H9 (cell line): ENCODE measurements around the gene ATAT1. TPM values are rescaled to one million over a fixed set of nuclear protein-coding genes. Genes with fewer than 3 reads are reported as not detected.

ENCODE experiments used
- DNase-seq: peaks from one replicate; pipeline ENCODE4 v3.0.0-alpha.2; 2017
- H2AFZ ChIP-seq: one replicate; pipeline ENCODE4 v1.6.1; 2013; ENCODE audit warnings: mild to moderate bottlenecking, low read length, control low read depth, moderate library complexity
- H2AK5ac ChIP-seq: 2 replicates; pipeline ENCODE4 v1.6.1; 2013; ENCODE audit warnings: low read length, control low read depth, mixed read lengths; ENCODE audit not compliant: insufficient read length
- H2BK120ac ChIP-seq: one replicate; pipeline ENCODE4 v1.6.1; 2013; ENCODE audit warnings: low read depth, mild to moderate bottlenecking, low read length, control low read depth, inconsistent platforms; ENCODE audit not compliant: poor library complexity, severe bottlenecking
- H2BK12ac ChIP-seq: 2 replicates; pipeline ENCODE4 v1.6.1; 2013; ENCODE audit warnings: low read length, control low read depth, mixed read lengths, low read depth; ENCODE audit not compliant: insufficient read length
- H2BK15ac ChIP-seq: 2 replicates; pipeline ENCODE4 v1.6.1; 2013; ENCODE audit warnings: low read depth, low read length, control low read depth
- H2BK20ac ChIP-seq: one replicate; pipeline ENCODE4 v1.6.1; 2013; ENCODE audit warnings: low read depth, mild to moderate bottlenecking, low read length, control low read depth, inconsistent platforms; ENCODE audit not compliant: poor library complexity, severe bottlenecking
- H2BK5ac ChIP-seq: 2 replicates; pipeline ENCODE4 v1.6.1; 2013; ENCODE audit warnings: low read length, control low read depth, mixed read lengths; ENCODE audit not compliant: insufficient read length
- H3K14ac ChIP-seq: 2 replicates; pipeline ENCODE4 v1.6.1; 2013; ENCODE audit warnings: low read length, control low read depth; ENCODE audit not compliant: insufficient read depth
- H3K18ac ChIP-seq: 2 replicates; pipeline ENCODE4 v1.6.1; 2013; ENCODE audit warnings: low read depth, mild to moderate bottlenecking, mixed read lengths, low read length, control low read depth; ENCODE audit not compliant: insufficient read length
- H3K23ac ChIP-seq: 2 replicates; pipeline ENCODE4 v1.6.1; 2013; ENCODE audit warnings: low read length, control low read depth, mixed read lengths, low read depth; ENCODE audit not compliant: insufficient read length
- H3K23me2 ChIP-seq: 2 replicates; pipeline ENCODE4 v1.6.1; 2013; ENCODE audit warnings: low read depth, mild to moderate bottlenecking, mixed read lengths, low read length, control low read depth; ENCODE audit not compliant: insufficient read length, poor library complexity, severe bottlenecking
- H3K27ac ChIP-seq: 2 replicates; pipeline ENCODE4 v1.5.1; 2013; ENCODE audit warnings: low read length, control low read depth, mixed read lengths, low read depth; ENCODE audit not compliant: insufficient read length
- H3K27me3 ChIP-seq: 2 replicates; pipeline ENCODE4 v1.6.1; 2013; ENCODE audit warnings: low read length, control low read depth, inconsistent platforms; ENCODE audit not compliant: insufficient read depth
- H3K4ac ChIP-seq: 2 replicates; pipeline ENCODE4 v1.6.1; 2013; ENCODE audit warnings: low read depth, mild to moderate bottlenecking, control low read depth, inconsistent platforms, low read length, moderate library complexity
- H3K4me1 ChIP-seq: 2 replicates; pipeline ENCODE4 v1.6.1; 2013; ENCODE audit warnings: low read length, control low read depth, inconsistent platforms; ENCODE audit not compliant: insufficient read depth
- H3K4me2 ChIP-seq: 2 replicates; pipeline ENCODE4 v1.6.1; 2013; ENCODE audit warnings: low read length, control low read depth, mixed read lengths; ENCODE audit not compliant: insufficient read length, insufficient read depth
- H3K56ac ChIP-seq: 2 replicates; pipeline ENCODE4 v1.6.1; 2013; ENCODE audit warnings: low read depth, mild to moderate bottlenecking, mixed read lengths, low read length, control low read depth; ENCODE audit not compliant: insufficient read length
- H3K79me1 ChIP-seq: 2 replicates; pipeline ENCODE4 v1.6.1; 2013; ENCODE audit warnings: low read depth, mild to moderate bottlenecking, moderate library complexity, low read length, control low read depth, inconsistent platforms; ENCODE audit not compliant: insufficient read depth, poor library complexity, severe bottlenecking
- H3K79me2 ChIP-seq: 2 replicates; pipeline ENCODE4 v1.6.1; 2013; ENCODE audit warnings: low read length, control low read depth, inconsistent platforms; ENCODE audit not compliant: insufficient read depth
- H3K9ac ChIP-seq: 2 replicates; pipeline ENCODE4 v1.6.1; 2013; ENCODE audit warnings: low read length, control low read depth, mixed read lengths; ENCODE audit not compliant: insufficient read length; ENCODE audit errors: extremely low read depth
- H3K9me3 ChIP-seq: one replicate; pipeline ENCODE4 v1.6.1; 2013; ENCODE audit warnings: low read depth, low read length, inconsistent platforms; ENCODE audit not compliant: control insufficient read depth
- H3T11ph ChIP-seq: one replicate; pipeline ENCODE4 v1.6.1; 2013; ENCODE audit warnings: mild to moderate bottlenecking, low read length, control low read depth, inconsistent platforms
- H4K20me1 ChIP-seq: one replicate; pipeline ENCODE4 v1.6.1; 2013; ENCODE audit not compliant: control insufficient read depth, insufficient read length, insufficient read depth
- H4K5ac ChIP-seq: 2 replicates; pipeline ENCODE4 v1.6.1; 2013; ENCODE audit warnings: low read depth, mild to moderate bottlenecking, mixed read lengths, low read length, control low read depth; ENCODE audit not compliant: insufficient read length
- H4K8ac ChIP-seq: replicated peaks from 2 replicates; pipeline ENCODE4 v1.6.1; 2013; ENCODE audit warnings: low read length, control low read depth, mixed read lengths, low read depth; ENCODE audit not compliant: insufficient read length
- H4K91ac ChIP-seq: 2 replicates; pipeline ENCODE4 v1.6.1; 2013; ENCODE audit warnings: low read depth, mild to moderate bottlenecking, moderate library complexity, mixed read lengths, low read length, control low read depth; ENCODE audit not compliant: insufficient read length
- H3K27ac Mint-ChIP-seq, 3 experiments: 2 replicates in 2 of 3; 3 replicates in 1 of 3; pipeline ENCODE4 v1.8.0; 2020 to 2021; ENCODE audit warnings: mixed read lengths in 3 of 3, mild to moderate bottlenecking in 1 of 3, moderate library complexity in 1 of 3
- H3K27me3 Mint-ChIP-seq: 2 replicates; pipeline ENCODE4 v1.8.0; 2021; ENCODE audit warnings: low read depth, mild to moderate bottlenecking, moderate library complexity, mixed read lengths
- H3K36me3 Mint-ChIP-seq, 3 experiments: 2 replicates in 2 of 3; 3 replicates in 1 of 3; pipeline ENCODE4 v1.8.0; 2020 to 2021; ENCODE audit warnings: low read depth in 3 of 3, mixed read lengths in 3 of 3; ENCODE audit not compliant: insufficient read depth in 1 of 3
- H3K4me1 Mint-ChIP-seq, 2 experiments: 2 replicates each; pipeline ENCODE4 v1.8.0; 2020; ENCODE audit warnings: mixed read lengths in 2 of 2
- H3K4me3 Mint-ChIP-seq, 2 experiments: 2 replicates in 1 of 2; 3 replicates in 1 of 2; pipeline ENCODE4 v1.8.0; 2020 to 2021; ENCODE audit warnings: mild to moderate bottlenecking in 2 of 2, mixed read lengths in 2 of 2, moderate library complexity in 1 of 2
- H3K9me3 Mint-ChIP-seq, 2 experiments: 2 replicates in 1 of 2; 3 replicates in 1 of 2; pipeline ENCODE4 v1.8.0; 2020; ENCODE audit warnings: mild to moderate bottlenecking in 2 of 2, mixed read lengths in 2 of 2, moderate library complexity in 1 of 2
- CTCF ChIP-seq: fragments of 200-600 bp; sonication (generic); conservative IDR thresholded peaks from 3 replicates; pipeline ENCODE4 v1.8.0; 2021; ENCODE audit warnings: antibody characterized with exemption, mild to moderate bottlenecking
- whole genome bisulfite sequencing: extraction: QIAGEN DNeasy Blood & Tissue Kit; methylation state at CpG from one replicate; pipeline ENCODE4 v1.1.7; 2013; ENCODE audit warnings: missing lambda C conversion rate, low lambda C conversion rate, mixed read lengths; ENCODE audit not compliant: insufficient read length; ENCODE audit errors: extremely low coverage; 5-methylcytosine and 5-hydroxymethylcytosine counted together
- total RNA-seq: library from RNA; stranded (reverse); gene quantifications from 2 replicates; pipeline ENCODE4 v1.2.1, GENCODE V29; 2021

ATAT1 gene
- total RNA-seq, 1 experiment from 2014 or later: 20.1 TPM

- H3K27ac Mint-ChIP-seq: peak overlapping the region in 2 of 3 experiments; percentile 90 to 100; a peak in 5 of 7 replicates
These were observed 8.3 kb upstream of the ATAT1 start for GRCh38 chr6:30618270-30618797.

More at GRCh38 chr6:30618270-30618797, 8.3 kb upstream of the ATAT1 start:
- Histone ChIP-seq H2BK120ac (no peak overlapping the region), H3K56ac (no peak overlapping the region), H3K79me2 (peaks cover 2% of the 10 kb centered on the region; the same call in 1 of the 2 replicates), H3K23me2 (peaks cover 21% of the 10 kb centered on the region), H3K79me1 (peaks cover 4% of the 10 kb centered on the region), H2BK5ac (no peak overlapping the region), H3K27ac (no peak overlapping the region), H4K20me1 (no peaks in the 10 kb centered on the region), H2BK12ac (no peak overlapping the region), H3K9ac (peak overlapping the region; percentile 72), H3K4ac (no peak overlapping the region), H3K4me1 (peaks cover 4% of the 10 kb centered on the region; the same call in 1 of the 2 replicates), H2AK5ac (no peak overlapping the region), H4K8ac (no peak overlapping the region), H3K27me3 (no peaks in the 10 kb centered on the region), H2AFZ (no peak overlapping the region), H4K5ac (no peak overlapping the region), H3K9me3 (no peaks in the 10 kb centered on the region), H2BK20ac (no peak overlapping the region), H2BK15ac (no peak overlapping the region), H3K23ac (no peak overlapping the region), H3K18ac (no peak overlapping the region), H3K14ac (no peak overlapping the region), H4K91ac (no peak overlapping the region), H3K4me2 (peak overlapping the region; percentile 53), H3T11ph (no peak overlapping the region)
- H3K4me3 Mint-ChIP-seq: peak overlapping the region; percentile 92 to 97
- WGBS: no CpG with 5 or more reads among the region's 8 CpGs
- TF ChIP-seq CTCF: no peak
- no peak for DNase-seq
- no peaks in the 10 kb centered on the region; the same call in 1 of the 2 replicates for H3K27me3 Mint-ChIP-seq
- H3K9me3 Mint-ChIP-seq: peaks cover 8 to 12% of the 10 kb centered on the region in 2 experiments; a peak in 3 of 5 replicates
- H3K4me1 Mint-ChIP-seq: peaks cover 22 to 23% of the 10 kb centered on the region in 2 experiments
- H3K36me3 Mint-ChIP-seq: peaks cover 38 to 66% (median 56%) of the 10 kb centered on the region in 3 experiments
